Measurements from ENCODE around the gene ENOX1.
"Not testable (repeated sequence)": the region's sequence is repeated elsewhere in the genome, so short reads cannot be mapped to it uniquely, and the experiment has no call there.

Gene ENOX1

DNA sequence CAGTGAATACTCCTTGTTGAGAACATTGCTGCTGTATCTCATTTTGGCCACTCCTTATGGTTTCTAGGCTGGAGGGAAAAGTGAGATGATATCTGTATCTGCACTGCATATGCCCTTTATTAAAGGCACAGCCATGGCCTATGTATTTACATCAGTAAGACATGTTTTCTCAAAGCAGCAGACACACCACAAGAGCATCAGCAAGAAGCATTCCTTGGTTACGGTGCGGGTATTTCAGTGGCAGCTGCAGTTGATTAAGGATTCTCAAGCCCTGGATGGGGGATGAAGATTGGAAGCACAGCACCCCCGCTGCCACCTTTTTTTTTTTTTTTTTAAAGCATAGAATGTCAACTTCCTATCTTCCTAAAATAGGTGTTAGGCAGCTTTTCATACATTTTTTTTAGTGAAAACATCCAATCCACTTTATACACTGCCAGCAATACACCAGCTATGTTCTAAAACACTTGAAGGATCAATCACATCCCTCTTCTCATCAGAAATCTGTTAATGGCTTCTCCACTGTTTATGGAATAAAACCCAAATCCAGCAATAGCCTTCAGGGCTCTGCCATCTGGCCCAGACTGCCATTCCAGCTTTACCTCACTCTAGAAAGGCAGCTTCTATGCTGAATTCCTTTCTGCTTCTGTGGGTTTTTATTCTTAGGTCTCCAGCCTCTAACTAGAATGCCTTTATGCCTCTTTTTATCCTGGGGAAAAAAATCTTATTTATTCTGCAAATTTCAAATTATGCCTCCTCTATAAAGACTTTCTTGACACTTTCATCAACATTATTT lies 432.4 kb downstream of the ENOX1 start:
- DNase-seq (ENCODE audit: low spot score): no peak

DNA sequence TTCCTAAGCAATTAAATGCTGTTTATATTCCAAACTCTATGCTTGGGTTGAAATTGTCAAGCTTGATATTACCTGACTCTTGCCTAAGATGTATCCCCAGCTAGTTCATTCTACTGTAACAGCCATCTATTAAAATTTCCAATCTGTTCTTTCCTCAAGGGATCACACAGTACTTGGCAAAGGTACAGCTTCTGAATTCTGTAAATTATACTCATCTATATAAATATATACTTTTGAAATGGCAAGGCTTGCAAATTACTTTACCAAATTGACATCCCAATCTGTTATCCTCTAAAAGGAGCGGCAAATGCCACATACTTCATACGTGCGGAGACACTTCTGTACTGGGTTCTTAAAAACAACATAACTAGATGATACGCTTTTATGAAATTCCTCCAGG lies 433.1 kb downstream of the ENOX1 start:
- DNase-seq (ENCODE audit: low spot score): no peak

DNA sequence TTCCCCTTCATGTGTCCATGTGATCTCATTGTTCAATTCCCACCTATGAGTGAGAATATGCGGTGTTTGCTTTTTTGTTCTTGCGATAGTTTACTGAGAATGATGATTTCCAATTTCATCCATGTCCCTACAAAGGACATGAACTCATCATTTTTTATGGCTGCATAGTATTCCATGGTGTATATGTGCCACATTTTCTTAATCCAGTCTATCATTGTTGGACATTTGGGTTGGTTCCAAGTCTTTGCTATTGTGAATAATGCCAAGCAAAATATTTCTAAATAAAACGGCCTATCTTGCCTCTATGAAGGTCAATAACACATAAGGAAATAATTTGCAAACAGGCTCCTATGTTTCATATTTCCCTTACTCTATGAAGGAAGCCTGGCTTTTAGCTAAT lies 435.2 kb downstream of the ENOX1 start:
- DNase-seq (ENCODE audit: low spot score): not testable (repeated sequence)

DNA sequence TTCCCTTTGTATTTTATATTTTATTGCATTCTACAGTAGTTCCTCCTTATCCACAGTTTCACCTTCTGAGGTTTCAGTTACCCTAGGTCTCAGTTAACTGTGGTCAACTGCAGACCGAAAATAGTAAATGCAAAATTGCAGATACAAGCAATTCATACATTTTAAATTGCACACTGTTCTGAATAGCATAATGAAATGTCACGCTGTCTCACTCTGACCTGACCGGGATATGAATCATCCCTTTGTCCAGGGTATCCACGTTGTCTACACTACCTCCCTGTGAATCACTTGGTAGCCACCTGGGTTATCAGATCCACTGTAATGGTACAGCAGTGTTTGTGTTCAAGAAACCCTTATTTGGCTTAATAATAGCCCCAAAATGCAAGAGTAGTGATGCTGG lies 438.4 kb downstream of the ENOX1 start:
- DNase-seq (ENCODE audit: low spot score): peak; percentile 56

DNA sequence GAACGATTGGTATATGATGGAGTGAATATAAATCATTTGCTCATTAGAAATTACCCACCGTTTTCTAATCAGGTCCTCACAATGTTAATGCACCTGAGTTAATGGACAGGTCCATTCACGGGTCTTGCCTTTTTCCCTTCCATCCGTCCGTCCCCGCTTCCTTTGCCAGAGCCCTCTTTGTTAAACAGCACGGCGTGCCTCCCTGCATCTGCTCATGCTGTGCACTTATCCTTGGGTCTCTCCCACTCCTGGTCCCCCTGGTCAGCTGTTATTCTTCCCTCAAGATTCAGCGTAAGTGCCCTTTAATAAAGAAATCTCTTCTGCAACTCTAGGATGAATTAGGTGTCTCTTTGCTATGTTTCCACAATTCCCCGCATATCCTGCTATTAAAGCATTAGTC lies 438.9 kb downstream of the ENOX1 start:
- no peak for DNase-seq (ENCODE audit: low spot score)

DNA sequence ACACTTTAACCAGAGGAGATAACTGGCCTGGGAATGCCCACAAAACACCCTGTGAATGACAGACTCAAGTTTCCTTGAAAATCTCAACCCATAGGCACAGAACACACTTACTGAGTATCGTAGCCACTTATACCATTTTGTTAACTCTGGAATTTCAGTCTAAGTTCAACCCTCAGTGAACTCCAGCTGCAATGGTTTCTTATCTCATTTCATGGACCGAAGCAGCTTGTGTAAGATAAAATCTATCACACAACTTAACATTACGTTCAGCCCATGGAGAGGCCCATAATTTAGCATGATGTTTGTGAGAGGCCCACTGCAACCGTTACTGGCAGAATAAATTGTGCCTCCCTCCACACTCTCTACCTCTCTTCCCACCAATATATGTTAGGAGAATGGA lies 440.3 kb downstream of the ENOX1 start:
- no peak for DNase-seq (ENCODE audit: low spot score)

DNA sequence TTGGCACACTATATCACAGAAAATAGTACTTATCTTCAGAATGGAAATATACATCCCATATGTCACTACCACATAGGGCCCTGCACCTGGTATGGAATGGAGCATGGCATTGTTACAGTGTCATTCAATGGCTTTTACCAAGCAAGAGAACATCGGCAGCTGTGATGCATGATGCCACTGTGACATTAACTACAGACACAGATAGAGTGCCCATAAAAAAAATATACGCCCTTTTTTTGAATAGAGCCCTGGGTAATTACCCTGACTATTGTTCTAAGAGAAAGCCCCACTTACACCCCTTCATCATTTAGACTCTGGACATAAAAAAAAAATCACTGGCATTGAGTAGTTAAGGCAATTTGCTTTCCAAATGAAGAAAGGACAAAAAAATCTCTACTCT lies 443.1 kb downstream of the ENOX1 start:
- DNase-seq (ENCODE audit: low spot score): no peak

DNA sequence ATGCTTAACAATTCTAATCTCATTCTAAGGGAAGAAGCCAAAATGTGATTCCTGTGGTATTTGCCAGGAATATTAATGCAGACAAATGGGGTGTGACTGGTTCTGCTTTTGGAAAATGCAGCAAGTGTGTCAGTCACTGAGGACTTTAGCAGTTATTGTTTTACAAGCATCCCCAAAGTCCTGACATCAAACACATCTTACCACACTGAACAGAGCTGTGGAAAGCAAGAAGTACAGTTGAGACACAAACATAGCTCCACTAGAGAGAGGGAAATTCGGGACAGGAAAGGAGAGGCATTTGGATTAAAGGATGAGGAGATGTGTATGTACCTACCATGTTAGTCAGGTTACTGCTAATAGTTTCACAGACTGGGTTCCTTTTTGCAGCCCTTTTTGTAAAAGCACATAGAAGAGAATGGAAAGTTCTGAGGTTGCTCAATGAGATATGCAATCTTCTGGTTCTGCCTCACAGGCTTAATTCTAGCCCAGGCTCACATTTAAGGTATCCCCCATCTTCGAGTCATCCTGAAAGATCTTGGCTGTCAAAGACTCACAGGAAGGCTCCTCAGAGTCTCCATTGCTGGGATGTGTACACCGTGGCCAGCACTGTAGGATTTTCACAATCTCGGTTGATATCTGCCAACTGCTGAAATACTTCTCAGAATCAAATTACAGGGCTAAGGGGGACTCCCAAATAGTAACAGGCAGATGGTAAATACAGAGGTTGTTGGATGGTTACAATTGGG lies 446.8 kb downstream of the ENOX1 start:
- no peak for DNase-seq (ENCODE audit: low spot score)

DNA sequence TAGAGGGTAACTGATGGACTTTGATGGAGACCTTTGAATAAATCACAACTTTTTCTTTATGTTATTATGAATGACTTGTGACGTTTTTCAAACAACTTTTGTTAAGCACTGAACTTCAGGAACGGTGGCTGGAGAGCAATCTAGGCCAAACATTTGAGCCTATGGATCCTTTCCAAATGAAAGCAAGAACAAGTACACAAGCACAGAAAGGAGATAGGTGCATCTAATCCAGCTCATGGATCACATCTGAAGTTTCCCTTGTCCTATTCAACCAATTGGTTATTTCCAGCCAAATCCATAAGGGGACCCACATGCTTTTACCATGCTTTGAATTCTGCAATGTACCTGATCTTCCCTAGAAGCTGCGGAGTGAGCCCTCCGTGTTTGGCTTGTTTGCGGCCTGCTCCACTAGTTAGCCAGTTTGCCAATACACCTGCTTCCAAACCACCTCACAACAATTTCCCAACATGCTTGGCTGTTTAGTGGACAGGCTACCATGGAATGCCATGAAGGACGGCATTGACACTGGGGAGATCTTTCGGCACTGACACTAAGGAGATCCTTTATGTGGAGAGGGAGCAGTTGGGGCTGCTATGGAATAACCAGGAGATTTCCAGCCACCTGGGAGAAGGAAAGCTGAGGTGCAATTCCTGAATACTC lies 447.5 kb downstream of the ENOX1 start:
- DNase-seq (ENCODE audit: low spot score): no peak

DNA sequence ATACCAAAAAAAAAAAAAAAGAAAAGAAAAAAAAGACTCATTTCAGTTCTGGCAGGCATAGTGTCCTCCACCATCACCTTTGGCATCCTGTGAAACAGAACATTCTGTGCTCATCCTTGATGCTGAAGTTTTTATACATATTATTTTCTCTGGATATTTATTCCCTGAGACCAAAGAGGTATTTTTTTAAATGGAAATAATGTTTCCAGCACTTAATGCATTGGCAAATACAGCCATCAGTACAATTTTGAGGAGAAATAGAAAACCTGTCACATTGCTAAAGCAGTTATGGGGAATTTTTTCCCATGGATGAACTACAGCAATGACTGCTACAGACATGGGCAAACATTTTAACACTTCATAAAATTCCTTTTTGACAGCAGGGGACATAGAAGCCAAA lies 451.0 kb downstream of the ENOX1 start:
- DNase-seq (ENCODE audit: low spot score): no peak

DNA sequence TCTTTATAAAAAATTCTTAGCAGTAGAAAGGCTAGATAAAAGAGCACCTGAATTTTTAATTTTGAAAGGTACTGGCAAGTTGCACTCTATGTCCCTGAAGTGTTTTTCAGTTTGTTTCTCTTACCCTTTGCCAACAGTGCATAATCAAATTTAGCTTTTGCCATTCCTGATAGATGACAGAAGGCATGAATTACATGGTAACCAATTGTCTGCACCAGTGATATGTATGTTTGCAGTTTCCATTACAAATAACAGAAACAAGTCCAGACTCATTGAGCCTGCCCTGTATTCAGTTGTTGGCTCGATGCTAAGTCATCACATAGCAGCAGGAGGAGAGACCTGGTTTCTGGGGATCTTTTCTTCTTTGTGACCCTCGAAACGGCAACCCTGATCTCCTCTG lies 453.6 kb downstream of the ENOX1 start:
- no peak for DNase-seq (ENCODE audit: low spot score)

DNA sequence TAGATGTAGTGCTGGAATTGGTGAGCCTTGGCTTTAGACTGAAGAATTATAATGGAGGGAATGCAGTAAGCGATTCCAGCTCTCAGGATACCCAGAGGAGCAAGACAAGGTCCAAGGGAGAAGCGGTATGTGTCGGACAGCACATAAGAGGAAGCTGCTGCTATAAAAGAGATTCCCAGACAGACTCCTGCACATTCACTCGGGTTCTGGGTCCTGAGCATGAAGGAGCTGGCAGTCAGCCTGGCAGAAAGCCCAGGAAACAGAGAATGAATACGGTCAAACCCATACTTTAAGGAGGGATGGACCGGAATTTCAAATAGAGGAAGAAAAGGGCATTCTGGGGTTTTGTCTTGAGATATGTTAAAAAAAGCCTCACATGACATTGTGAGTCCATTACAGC lies 455.1 kb downstream of the ENOX1 start:
- DNase-seq (ENCODE audit: low spot score): no peak

DNA sequence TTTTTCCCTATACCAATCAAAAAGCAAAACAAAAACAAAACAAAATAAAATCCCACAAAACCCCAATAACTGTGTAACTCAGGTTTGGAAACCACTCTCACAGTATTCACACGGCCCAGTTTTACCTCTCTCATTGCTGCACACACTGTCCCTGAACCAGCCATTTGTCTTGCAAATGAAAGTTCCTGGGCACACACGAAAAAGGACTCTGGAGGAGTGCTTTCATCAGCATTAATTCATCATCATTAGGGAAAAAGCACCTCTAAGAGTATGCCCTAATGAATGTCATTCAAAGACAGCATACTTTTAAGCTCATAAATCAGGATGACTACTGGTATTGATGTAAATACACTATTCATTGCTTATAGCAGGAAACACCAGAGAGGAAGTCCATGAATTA lies 457.1 kb downstream of the ENOX1 start:
- no peak for DNase-seq (ENCODE audit: low spot score)

DNA sequence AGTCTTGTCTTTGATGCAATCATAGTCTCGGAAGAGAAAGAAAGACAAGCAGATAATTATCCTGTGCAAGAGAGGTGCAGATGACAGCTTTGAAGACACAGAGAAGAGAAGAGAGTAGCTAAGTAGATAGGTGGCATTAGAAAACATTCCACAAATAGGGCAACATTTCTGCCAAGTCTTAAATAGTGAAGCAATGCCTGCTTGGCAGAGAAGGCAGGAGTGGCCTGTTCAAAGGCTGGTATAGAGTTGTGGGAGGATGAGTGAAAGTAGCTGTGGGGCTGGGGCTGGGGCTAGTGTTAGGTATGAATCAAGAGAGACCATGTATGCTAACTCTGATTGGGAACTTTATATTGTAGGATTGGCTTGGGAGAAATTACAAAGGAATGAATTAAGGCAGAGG lies 457.9 kb downstream of the ENOX1 start:
- DNase-seq (ENCODE audit: low spot score): no peak

DNA sequence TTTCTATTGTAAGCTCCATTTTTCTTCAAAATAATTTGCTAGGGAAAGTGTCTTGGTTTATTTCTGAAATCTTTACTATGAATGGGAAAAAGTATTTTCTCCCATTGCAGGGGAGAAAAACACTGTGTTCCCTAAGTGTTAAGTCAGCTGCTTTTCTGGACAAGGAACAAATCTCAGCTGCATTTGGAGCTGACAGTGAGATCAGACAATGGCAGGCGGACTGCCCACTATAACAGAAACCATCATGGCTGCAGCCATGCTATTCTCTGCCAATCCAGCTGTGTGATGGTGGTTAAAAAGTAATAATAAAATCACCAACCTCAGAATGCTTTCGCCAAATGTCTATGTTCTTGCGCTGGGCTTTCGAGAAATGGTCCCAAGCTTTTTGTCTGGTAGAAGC lies 460.7 kb downstream of the ENOX1 start:
- no peak for DNase-seq (ENCODE audit: low spot score)

DNA sequence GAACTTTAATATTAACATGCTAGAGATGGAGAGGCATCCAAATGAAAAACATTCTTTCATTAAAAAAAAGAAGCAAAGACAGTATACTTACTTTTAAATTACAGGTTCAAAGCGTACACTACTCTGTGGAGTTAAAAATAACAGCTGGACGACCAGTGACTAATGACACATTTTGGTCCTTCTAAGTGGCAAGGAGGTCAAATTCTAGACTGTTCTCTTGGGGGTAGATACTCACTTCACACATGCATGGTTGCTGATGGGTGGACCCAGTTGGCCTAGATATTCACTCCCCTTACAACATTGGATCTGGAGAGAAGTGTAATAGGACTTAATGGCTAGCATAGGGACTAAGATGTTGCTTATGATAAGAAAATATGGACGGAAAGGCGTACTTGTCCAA lies 461.1 kb downstream of the ENOX1 start:
- DNase-seq (ENCODE audit: low spot score): no peak

DNA sequence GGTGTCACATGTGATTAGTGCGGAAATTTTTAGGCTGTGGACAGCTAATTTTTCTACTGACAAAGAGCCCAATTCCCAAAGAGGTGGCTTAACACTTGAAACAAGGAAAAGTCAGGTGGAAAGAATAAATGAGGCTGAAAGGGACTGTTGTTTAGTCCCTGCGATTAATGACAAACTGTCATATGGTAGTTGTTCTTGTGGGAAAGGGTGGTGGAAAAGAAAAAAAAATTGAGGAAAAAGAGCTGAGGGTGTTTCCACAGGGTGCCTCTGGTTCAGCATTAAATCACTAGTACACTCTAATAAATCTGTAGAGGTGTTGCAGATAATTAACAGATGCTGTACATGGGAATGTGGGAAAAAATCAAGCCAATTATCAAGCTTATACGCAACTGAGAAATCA lies 462.6 kb downstream of the ENOX1 start:
- DNase-seq (ENCODE audit: low spot score): no peak

DNA sequence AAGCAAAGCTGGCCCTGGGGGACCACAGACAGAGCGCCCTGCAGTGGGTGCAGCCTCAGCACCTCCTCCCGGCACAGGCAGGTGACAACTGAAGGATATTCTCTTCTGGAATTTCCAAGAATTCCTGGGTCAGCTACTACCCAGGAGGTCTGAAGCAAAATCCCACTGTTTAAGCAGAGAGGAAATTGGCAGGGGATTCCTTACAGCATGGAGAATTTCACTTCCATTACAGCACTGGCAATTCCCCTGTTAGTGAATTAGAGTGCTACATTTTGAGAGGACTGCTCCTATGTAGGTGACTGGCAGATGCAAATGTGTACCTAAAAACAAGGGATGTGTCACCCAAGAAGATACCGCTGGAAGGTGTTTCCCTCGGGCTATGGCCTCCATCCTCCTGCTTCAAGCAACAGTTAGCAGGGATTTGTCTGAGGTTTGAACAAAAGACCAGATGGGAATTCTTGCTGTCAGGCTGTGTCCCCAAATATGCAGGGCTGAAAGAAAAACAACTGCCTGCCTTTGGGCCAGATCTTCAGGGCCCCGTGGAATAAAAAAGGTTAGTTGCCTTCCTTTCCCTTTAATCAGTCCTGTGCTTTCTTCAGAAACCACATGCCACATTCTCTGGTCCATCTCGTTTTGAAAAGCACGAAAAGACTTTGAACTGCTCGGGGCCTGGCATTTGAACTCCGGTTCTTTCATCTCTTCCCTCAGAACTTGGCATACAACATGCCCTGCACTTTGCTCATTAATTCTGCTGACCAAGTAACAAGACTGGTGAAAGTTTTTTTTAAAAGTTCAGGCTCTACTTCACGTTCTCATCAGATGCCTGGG lies 466.9 kb downstream of the ENOX1 start:
- no peak for DNase-seq (ENCODE audit: low spot score)

DNA sequence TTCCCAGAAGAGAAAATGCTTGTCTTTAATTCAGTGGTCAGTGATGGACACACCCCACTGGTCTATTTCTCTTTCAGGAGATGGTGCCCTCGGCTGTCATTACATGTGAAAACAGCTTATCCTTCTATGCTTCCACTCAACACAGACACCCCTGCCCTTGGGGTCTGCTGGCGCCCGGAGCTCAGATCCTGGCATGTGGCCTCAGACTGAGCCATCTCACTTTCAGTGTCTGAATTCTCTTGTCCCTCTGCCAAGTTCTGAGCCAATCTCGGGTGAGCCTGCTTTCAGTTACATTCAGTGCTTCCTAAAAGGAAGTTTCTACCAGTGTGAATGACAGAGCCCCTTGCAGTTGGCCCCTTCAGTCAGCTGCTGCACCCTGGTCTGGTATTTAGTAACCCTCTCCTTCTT lies 469.8 kb downstream of the ENOX1 start:
- no peak for DNase-seq (ENCODE audit: low spot score)

DNA sequence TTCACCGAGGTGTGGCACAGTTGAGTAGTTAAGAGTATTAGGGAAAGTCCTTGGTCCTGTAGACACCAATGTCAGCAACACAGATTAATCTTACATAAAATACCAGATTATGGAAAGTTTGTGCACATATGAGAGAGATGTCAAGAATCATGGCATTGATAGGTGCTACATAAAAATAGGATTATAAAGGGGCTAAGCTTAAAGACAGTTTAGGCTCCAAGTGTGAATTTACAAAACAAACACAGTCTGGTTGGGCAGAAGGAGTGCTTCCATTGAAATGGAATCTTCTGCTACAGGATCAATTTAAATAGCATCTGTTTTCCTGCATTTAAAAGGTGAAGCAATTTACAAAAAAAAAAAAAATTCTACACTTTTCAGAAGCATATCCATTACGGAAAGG lies 470.5 kb downstream of the ENOX1 start:
- no peak for DNase-seq (ENCODE audit: low spot score)

DNA sequence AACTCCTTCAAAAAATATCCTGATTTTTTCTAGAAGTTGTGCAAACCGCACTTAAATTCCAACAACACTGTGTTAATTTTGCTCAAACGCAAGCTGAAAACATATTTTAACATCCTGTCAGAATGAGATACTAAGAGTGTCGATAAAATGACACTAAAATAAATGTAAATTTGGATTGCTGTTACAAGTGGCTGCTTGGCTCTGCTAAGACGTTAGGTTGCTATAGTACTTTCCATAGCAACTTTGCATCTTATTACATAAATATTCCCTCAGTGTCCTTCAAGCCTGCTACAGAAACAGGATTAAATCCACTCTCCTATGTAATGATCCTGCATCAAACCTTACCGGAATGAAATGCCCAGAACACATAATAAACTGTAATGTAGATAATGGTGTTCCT lies 471.2 kb downstream of the ENOX1 start:
- DNase-seq (ENCODE audit: low spot score): no peak

DNA sequence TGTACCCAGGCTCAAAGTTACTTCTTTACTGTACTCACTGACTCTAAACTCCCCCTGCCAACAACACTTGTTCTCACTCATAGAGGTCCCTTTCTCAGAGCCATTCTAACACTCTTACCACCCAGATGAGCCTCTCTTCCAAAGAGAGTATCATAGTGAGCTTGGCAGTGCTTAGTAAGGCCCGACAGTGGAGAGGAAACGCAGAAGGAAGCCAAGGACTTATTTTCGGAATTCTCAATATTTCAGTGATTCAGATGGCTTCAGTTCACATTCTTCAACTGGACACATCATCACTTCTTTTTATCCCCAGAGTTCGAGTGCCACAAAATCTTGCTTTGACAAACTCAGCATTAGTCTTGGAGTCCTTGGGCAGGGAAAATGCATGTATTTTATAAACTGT lies 477.5 kb downstream of the ENOX1 start:
- DNase-seq (ENCODE audit: low spot score): no peak
